ENCODE measurements around the gene PARD3B.

PARD3B gene

DNA sequence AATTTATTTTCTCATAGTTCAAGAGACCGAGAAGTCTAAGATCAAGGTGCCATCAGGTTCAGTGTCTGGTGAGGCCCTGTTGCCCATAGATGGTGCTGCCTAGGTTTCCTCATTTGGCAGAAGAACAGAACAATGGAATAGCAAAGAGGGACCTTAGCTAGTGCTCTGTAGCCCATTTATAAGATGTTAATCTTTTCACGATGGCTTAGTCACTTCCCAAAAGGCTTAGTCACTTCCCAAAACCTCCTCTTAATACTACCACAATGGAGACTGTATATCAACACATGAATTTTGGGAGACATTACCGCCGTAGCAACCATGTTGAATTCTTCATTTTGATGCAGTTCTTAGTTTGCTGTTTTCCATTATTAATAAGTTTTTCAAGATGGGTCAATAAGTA, 890.7 kb downstream of the PARD3B start:
- H3K4me3 Mint-ChIP-seq: no peak overlapping the region
- no peak for DNase-seq (ENCODE audit: low spot score in 2 of 2)
- H3K27me3 Mint-ChIP-seq: no peaks in the 10 kb centered on the region
- no peaks in the 10 kb centered on the region for H3K4me1 Mint-ChIP-seq
- H3K36me3 Mint-ChIP-seq (ENCODE audit: insufficient read depth): no peaks in the 10 kb centered on the region
- H3K9me3 Mint-ChIP-seq: peaks cover 10% of the 10 kb centered on the region
- H3K27ac Mint-ChIP-seq (ENCODE audit: low read depth): no peak overlapping the region
- no peak for ATAC-seq (replicated peaks; ENCODE audit: extremely low read depth, poor library complexity, severe bottlenecking)

DNA sequence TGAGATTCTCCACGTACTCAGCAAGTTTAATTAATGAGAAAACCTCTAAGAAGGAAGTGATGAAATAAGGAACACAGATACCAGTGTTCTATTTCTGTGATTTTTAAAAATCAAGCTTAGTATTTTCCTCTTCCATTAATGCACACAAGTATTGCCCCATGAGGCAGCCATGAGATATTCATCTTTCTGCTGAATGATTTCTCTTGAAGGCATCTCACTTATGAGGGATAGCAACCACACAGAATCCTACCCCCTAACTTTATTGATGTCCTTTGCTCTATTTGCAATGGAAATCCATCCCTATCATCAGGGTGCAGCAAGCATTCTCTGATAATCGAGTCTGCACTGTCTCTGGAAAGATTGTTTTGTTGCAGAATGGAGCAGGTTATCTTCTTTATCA, 893.0 kb downstream of the PARD3B start:
- Mint-ChIP-seq H3K36me3 (ENCODE audit: insufficient read depth) (no peaks in the 10 kb centered on the region), H3K9me3 (peaks cover 13% of the 10 kb centered on the region), H3K4me3 (no peak overlapping the region), H3K27ac (ENCODE audit: low read depth) (no peak overlapping the region), H3K4me1 (no peaks in the 10 kb centered on the region), H3K27me3 (no peaks in the 10 kb centered on the region)
- ATAC-seq (replicated peaks; ENCODE audit: extremely low read depth, poor library complexity, severe bottlenecking) (no peak), DNase-seq (ENCODE audit: low spot score in 2 of 2) (no peak)

DNA sequence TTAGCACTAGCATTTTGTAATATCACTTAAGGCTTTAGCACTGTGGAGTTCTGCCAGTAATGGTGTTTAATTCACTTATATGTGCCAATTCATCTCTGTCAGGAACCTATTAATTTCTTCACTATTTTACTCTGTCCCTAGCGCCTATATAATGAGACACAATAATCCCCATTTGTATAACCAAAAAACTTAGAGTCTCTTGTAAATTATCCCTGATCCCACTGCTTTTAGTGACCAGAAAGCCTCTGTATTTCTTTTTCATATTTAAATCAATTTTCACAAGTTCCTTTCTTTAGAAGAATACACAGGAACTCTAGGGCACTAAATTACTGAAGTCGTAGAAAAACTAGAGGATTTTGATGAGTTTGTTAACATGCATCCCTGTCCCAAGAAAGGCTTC, 894.3 kb downstream of the PARD3B start:
- ATAC-seq (replicated peaks; ENCODE audit: extremely low read depth, poor library complexity, severe bottlenecking) (no peak), DNase-seq (ENCODE audit: low spot score in 2 of 2) (no peak)
- Mint-ChIP-seq H3K4me1 (no peaks in the 10 kb centered on the region), H3K27me3 (no peaks in the 10 kb centered on the region), H3K36me3 (ENCODE audit: insufficient read depth) (no peaks in the 10 kb centered on the region), H3K27ac (ENCODE audit: low read depth) (no peak overlapping the region), H3K4me3 (no peak overlapping the region), H3K9me3 (peaks cover 17% of the 10 kb centered on the region)

GRCh38 chr2:205441524-205441923, 896.2 kb downstream of the PARD3B start:
- Mint-ChIP-seq H3K9me3 (peaks cover 24% of the 10 kb centered on the region), H3K4me3 (no peak overlapping the region), H3K27me3 (no peaks in the 10 kb centered on the region), H3K36me3 (ENCODE audit: insufficient read depth) (no peaks in the 10 kb centered on the region), H3K27ac (ENCODE audit: low read depth) (no peak overlapping the region), H3K4me1 (no peaks in the 10 kb centered on the region)
- ATAC-seq (replicated peaks; ENCODE audit: extremely low read depth, poor library complexity, severe bottlenecking) (no peak), DNase-seq (ENCODE audit: low spot score in 2 of 2) (no peak)

DNA sequence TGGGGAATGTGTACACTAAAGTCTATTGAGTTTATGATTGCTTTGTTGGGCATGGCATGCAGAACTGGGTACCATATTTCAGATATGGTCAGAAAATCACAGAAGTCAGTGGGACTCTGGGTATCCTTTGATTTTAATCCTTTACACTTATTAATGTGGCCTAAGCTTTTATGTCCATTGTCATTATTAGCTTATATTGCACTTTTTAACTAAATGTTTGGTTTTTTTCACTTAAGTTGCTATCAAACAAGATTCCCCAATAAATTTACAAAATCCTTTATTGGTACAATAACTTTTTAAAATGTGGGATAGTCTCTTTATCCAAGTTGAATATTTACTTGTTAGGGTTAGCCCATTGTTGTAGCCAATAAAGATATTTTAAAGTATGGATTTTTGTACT, 902.9 kb downstream of the PARD3B start:
- Mint-ChIP-seq H3K9me3 (peaks cover 11% of the 10 kb centered on the region), H3K27ac (ENCODE audit: low read depth) (no peak overlapping the region), H3K4me1 (no peaks in the 10 kb centered on the region), H3K27me3 (no peaks in the 10 kb centered on the region), H3K36me3 (ENCODE audit: insufficient read depth) (no peaks in the 10 kb centered on the region), H3K4me3 (no peak overlapping the region)
- ATAC-seq (replicated peaks; ENCODE audit: extremely low read depth, poor library complexity, severe bottlenecking) (no peak), DNase-seq (ENCODE audit: low spot score in 2 of 2) (no peak)

- H3K4me1 Mint-ChIP-seq: no peaks in the 10 kb centered on the region
- H3K4me3 Mint-ChIP-seq: no peak overlapping the region
- no peaks in the 10 kb centered on the region for H3K27me3 Mint-ChIP-seq
- H3K9me3 Mint-ChIP-seq: no peaks in the 10 kb centered on the region
- H3K27ac Mint-ChIP-seq (ENCODE audit: low read depth): no peak overlapping the region
- H3K36me3 Mint-ChIP-seq (ENCODE audit: insufficient read depth): no peaks in the 10 kb centered on the region
- DNase-seq (ENCODE audit: low spot score in 2 of 2) (no peak), ATAC-seq (replicated peaks; ENCODE audit: extremely low read depth, poor library complexity, severe bottlenecking) (no peak)
Observed at GRCh38 chr2:205451901-205452512, 906.7 kb downstream of the PARD3B start.

DNA sequence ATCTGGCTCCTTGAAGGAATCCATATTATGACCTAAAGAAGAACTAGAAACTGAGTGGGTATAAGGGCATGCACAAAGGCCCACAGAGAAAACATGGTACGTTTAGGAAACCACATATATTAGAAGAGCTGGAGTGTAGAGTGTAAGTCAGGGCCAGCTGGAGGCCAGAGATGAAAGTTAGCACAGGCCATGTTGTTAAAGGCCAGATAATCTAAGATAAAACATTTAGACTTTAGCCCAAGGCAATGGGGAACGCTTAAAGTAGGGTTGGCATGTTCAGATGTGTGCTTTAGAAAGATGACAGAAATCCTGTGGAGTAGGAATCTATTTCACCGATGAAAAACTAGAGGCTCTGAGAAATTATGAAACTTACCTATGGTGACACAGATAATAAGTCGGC, 907.9 kb downstream of the PARD3B start:
- H3K9me3 Mint-ChIP-seq: peaks cover 3% of the 10 kb centered on the region
- no peaks in the 10 kb centered on the region for H3K4me1 Mint-ChIP-seq
- H3K36me3 Mint-ChIP-seq (ENCODE audit: insufficient read depth): no peaks in the 10 kb centered on the region
- ATAC-seq (replicated peaks; ENCODE audit: extremely low read depth, poor library complexity, severe bottlenecking) (no peak), DNase-seq (ENCODE audit: low spot score in 2 of 2) (no peak)
- H3K27me3 Mint-ChIP-seq: no peaks in the 10 kb centered on the region
- no peak overlapping the region for H3K4me3 Mint-ChIP-seq
- H3K27ac Mint-ChIP-seq (ENCODE audit: low read depth): no peak overlapping the region

DNA sequence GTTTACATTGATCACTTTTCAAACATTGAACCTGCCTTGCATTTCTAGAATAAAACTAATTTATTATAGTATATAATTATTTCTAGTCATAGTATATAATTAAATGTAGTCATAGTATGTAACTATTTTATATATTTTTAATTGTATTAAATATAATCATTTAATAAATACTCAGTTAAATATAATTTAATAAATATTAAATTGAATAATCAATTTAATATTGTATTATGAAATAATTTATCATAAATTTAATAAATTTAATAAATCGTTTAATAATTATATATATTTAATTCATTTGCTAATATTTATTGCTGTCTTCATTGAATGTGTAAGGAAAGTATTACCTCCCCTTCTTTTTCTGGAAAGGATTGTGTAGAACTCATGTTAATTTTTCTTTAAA, 911.4 kb downstream of the PARD3B start:
- no peaks in the 10 kb centered on the region for H3K27me3 Mint-ChIP-seq
- no peak overlapping the region for H3K4me3 Mint-ChIP-seq
- ATAC-seq (replicated peaks; ENCODE audit: extremely low read depth, poor library complexity, severe bottlenecking) (no peak), DNase-seq (ENCODE audit: low spot score in 2 of 2) (no peak)
- no peaks in the 10 kb centered on the region for H3K36me3 Mint-ChIP-seq (ENCODE audit: insufficient read depth)
- peaks cover 5% of the 10 kb centered on the region for H3K9me3 Mint-ChIP-seq
- H3K4me1 Mint-ChIP-seq: no peaks in the 10 kb centered on the region
- H3K27ac Mint-ChIP-seq (ENCODE audit: low read depth): no peak overlapping the region

- no peak for DNase-seq (ENCODE audit: low spot score in 2 of 2)
- no peak overlapping the region for H3K27ac Mint-ChIP-seq (ENCODE audit: low read depth)
- H3K36me3 Mint-ChIP-seq (ENCODE audit: insufficient read depth): no peaks in the 10 kb centered on the region
- peaks cover 5% of the 10 kb centered on the region for H3K9me3 Mint-ChIP-seq
- no peak for ATAC-seq (replicated peaks; ENCODE audit: extremely low read depth, poor library complexity, severe bottlenecking)
- H3K4me3 Mint-ChIP-seq: no peak overlapping the region
- no peaks in the 10 kb centered on the region for H3K27me3 Mint-ChIP-seq
- H3K4me1 Mint-ChIP-seq: no peaks in the 10 kb centered on the region
Observed at GRCh38 chr2:205460217-205460616, 914.9 kb downstream of the PARD3B start.

- H3K36me3 Mint-ChIP-seq (ENCODE audit: insufficient read depth): no peaks in the 10 kb centered on the region
- no peaks in the 10 kb centered on the region for H3K27me3 Mint-ChIP-seq
- DNase-seq (ENCODE audit: low spot score in 2 of 2) (no peak), ATAC-seq (replicated peaks; ENCODE audit: extremely low read depth, poor library complexity, severe bottlenecking) (no peak)
- H3K4me3 Mint-ChIP-seq: no peak overlapping the region
- no peaks in the 10 kb centered on the region for H3K4me1 Mint-ChIP-seq
- H3K27ac Mint-ChIP-seq (ENCODE audit: low read depth): no peak overlapping the region
- H3K9me3 Mint-ChIP-seq: peaks cover 5% of the 10 kb centered on the region
Observed at GRCh38 chr2:205461169-205461568, 915.9 kb downstream of the PARD3B start.

DNA sequence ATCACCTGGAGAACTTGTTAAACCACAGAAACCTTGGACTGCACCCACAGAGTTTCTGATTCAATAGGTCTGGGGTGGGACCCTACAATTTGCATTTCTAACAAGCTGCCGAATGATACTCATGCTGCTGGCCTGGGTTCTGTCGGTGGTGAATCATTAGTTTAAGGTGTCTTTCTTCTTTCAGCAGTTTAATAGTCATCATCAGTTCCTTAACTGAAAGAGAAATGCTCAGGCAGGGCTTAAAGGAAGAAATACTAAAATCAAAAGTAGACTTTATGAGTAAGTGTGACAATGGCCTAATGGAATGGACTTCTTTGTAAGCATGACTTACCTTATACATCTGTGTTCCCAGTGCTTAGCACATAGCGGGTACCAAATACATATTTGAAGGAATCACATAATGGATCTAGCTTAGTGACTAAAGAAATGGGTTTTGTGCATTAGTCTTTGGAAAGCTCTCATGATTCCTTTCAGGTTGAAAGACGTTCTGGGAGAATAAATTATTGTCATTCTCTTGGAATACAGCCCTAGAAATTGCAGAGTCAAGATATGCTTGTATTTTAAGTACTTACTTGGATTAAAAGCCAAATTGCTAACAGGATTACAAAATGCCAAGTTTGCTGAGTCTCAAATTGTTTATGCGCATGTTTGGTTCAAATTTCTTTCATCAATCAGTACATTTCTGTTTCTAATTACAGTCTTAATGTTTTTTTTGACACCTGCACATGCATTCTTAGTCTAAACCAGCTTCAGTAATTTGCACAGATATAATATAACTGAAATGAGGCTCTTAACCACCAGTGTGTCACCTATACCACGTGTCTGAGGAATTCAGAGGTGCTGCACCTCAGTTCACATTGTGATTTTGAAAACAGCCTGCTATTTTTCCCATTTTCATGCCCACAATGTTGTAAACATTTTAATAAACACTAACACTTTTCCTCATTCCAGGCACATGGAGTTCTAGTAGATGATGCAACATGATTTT, 916.7 kb downstream of the PARD3B start:
- H3K27me3 Mint-ChIP-seq: no peaks in the 10 kb centered on the region
- no peak overlapping the region for H3K27ac Mint-ChIP-seq (ENCODE audit: low read depth)
- DNase-seq (ENCODE audit: low spot score in 2 of 2): no peak
- H3K9me3 Mint-ChIP-seq: peaks cover 5% of the 10 kb centered on the region
- ATAC-seq (replicated peaks; ENCODE audit: extremely low read depth, poor library complexity, severe bottlenecking): no peak
- no peaks in the 10 kb centered on the region for H3K36me3 Mint-ChIP-seq (ENCODE audit: insufficient read depth)
- no peak overlapping the region for H3K4me3 Mint-ChIP-seq
- H3K4me1 Mint-ChIP-seq: no peaks in the 10 kb centered on the region

DNA sequence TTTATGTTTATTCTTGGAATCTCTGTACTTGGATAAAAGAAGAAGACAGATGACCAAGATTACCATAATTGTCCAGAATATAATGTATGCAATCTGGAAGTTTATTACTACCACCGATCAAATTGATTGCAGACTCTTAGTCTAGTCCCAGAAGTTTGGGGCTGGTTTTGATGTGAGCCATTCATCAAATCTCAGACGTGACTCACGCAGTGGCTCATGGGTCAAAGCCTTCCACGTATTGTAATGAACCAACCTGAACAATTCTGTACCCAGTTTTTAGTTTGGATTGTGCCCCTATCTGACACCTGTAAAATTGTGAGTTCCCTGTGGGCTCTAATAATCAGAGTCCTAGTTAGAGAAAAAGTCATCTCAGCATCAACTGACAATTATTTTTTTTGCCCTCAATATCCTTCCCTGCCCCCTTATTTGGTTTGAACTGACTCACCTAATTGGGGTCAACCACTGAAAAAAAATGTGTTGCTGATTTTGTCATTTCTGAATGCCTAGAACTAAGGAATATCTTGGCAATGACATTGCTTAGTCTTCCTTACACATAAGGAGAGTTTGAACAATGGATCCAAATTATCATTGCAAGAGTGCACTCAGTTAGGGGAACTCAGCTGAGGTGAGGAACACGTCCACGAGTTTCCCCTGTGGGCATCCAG, 917.5 kb downstream of the PARD3B start:
- ATAC-seq (replicated peaks; ENCODE audit: extremely low read depth, poor library complexity, severe bottlenecking) (no peak), DNase-seq (ENCODE audit: low spot score in 2 of 2) (no peak)
- Mint-ChIP-seq H3K27ac (ENCODE audit: low read depth) (no peak overlapping the region), H3K4me3 (no peak overlapping the region), H3K36me3 (ENCODE audit: insufficient read depth) (no peaks in the 10 kb centered on the region), H3K4me1 (no peaks in the 10 kb centered on the region), H3K27me3 (no peaks in the 10 kb centered on the region), H3K9me3 (peaks cover 5% of the 10 kb centered on the region)
